NCI-H526 treated with DMSO at 0.1 percent for 48 hours (cell line): ENCODE results near the gene BRPF1.

Experiments
- DNase-seq: peaks from one replicate; lab custom pipeline; 2025; lab: John Stamatoyannopoulos, UW

The BRPF1 gene

DNA sequence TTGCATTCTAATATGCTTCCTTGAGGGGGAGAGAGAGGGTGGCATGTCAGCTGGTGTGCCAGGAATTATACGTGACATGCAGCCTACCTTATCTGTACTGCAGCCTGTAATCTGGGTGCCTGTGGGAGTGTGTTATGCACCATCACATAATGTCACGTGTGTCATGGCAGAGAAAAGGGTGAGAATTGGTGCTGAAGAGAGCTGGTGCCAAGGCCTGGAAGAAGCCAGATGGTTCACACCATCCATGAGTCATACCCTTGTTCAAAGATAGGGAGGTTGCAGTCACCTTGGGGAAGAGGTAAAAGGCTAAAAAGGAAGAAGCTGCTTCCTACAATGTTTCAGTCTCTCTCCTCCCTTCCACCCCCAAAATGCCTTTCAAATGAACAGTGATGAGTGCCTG is 5.3 kb downstream of the BRPF1 start:
- no peak for DNase-seq

DNA sequence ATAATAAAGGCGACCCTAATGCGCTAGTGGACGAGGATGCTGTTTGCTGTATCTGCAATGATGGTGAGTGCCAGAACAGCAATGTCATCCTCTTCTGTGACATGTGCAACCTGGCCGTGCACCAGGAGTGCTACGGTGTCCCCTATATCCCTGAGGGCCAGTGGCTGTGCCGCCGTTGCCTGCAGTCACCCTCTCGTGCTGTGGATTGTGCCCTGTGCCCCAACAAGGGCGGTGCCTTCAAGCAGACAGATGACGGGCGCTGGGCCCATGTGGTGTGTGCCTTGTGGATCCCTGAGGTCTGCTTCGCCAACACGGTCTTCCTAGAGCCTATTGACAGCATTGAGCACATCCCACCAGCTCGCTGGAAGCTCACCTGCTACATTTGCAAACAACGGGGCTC is 7.6 kb downstream of the BRPF1 start:
- no peak for DNase-seq

DNA sequence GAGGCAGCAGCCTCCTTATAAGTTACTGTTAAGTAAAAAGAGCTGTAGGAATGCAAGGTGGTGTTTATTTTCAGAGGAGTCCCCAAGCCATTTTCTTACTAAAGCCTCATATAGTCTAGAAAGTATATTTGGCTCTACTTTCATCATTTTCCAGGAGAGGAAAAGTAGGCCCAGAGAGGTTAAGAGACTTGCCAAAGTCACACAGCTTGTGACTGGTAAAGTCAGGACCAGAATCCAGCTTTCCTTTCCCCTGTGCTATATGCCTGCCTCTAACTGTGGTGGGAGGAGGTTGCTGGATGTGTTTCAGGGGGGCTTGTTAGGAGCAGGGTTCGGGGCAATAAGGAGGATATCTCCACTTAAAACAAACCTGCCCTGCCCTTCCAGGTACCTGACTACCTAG is 11.0 kb downstream of the BRPF1 start:
- DNase-seq: no peak

DNA sequence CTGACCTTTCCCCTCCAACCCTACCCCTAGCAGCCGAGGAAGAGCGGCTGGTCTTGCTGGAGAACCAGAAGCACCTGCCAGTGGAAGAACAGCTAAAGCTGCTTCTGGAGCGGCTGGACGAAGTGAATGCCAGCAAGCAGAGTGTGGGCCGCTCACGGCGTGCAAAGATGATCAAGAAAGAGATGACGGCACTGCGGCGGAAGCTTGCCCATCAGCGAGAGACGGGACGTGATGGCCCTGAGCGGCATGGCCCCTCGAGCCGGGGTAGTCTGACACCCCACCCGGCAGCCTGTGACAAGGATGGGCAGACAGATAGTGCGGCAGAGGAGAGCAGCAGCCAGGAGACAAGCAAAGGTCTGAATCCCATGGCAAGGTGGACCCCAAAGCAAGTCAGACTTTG is 12.0 kb downstream of the BRPF1 start:
- no peak for DNase-seq

DNA sequence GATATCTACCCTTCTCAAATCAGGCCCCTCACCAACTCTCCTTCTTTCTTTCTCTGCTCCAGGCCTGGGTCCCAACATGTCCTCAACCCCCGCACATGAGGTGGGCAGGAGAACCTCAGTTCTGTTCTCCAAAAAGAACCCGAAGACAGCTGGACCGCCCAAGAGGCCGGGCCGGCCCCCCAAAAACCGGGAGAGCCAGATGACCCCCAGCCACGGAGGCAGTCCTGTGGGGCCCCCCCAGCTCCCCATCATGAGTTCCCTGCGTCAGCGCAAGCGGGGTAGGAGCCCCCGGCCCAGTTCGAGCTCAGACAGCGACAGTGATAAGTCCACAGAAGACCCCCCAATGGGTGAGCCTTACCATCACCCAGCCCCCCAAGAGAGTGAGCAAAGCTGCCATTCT is 12.6 kb downstream of the BRPF1 start:
- DNase-seq: no peak

DNA sequence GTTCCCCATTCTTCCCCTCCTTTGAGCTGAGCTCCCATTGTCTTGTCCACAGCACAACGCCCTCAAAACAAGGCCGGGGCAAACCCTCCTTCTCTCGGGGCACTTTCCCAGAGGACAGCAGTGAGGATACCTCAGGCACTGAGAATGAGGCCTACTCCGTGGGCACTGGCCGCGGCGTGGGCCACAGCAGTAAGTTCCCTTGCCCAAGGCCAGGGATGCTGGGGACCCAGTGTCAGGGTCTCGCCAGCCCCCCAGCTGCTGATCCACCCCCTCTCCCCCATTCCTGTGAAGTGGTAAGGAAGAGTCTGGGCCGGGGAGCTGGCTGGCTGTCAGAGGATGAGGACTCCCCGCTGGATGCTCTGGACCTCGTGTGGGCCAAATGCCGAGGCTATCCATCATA is 14.0 kb downstream of the BRPF1 start:
- DNase-seq: no peak

DNA sequence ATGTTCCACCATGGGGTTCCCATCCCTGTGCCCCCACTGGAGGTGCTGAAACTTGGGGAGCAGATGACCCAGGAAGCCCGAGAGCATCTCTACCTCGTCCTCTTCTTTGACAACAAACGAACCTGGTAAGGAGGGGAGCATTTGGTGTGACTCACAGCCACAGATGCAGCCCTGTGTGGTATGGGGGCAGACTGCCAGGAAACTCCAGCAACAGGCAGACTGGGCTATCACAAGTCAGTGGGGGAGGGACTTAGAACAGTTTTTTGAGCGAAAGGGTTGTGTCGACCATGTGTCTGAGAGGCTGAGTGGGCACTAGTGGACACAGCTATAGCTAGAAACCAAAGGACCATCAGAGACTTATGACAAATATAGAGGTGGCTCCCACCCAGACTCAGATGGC is 14.8 kb downstream of the BRPF1 start:
- DNase-seq: no peak

DNA sequence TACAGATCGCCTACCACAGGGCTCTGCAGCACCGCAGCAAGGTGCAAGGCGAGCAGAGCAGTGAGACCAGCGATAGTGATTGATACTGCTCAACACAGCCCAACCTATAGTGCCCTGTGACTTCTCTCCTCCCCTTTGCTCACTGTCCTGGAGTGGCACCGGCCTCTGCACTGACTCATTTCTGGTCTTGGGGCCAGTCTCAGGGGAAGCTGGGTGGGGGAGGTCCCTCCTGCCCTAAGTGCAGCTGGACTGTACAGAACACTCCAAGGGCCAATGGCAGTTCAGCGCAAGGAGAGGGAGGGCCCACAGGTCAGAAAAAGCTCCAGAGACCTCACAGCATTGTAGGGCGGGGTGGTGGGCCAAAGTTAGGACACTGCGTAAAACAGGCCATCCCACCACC is 15.7 kb downstream of the BRPF1 start:
- DNase-seq: no peak

DNA sequence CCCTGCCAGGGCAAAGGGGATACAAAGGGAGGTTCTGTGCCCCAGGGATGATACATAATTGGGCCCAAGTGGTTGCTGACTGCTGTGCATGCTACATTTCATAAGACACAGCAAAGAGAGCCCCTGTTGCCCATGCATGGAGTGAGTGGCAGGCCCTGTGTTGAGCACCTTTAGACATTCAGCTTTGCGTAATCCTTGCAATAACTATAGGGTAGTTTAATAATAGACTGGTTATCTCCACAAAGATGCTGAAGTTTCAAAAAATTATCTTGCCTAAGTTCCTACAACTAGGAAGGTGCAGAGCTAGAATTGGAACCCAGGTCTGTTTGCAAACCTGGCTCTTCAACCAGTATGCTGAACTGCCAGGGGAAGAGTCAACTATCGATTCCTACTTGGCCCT is 16.5 kb downstream of the BRPF1 start:
- no peak for DNase-seq

DNA sequence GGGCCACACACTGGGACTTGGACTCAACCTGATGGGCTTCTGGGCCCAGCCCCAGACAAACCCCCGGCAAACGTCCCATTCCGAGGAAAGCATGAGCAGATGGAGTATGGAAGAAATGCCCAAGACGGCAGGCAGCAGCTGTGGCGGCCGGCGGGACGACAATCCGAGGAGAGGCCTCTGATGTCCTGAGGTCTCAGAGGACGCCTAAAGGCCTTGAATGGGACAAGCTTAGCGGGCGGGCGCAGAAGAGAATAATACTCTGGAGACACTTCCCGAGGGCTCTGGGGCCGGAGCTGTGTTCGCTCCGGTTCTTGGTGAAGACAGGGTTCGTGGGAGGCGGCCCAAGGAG is 17.7 kb downstream of the BRPF1 start:
- DNase-seq: no peak

DNA sequence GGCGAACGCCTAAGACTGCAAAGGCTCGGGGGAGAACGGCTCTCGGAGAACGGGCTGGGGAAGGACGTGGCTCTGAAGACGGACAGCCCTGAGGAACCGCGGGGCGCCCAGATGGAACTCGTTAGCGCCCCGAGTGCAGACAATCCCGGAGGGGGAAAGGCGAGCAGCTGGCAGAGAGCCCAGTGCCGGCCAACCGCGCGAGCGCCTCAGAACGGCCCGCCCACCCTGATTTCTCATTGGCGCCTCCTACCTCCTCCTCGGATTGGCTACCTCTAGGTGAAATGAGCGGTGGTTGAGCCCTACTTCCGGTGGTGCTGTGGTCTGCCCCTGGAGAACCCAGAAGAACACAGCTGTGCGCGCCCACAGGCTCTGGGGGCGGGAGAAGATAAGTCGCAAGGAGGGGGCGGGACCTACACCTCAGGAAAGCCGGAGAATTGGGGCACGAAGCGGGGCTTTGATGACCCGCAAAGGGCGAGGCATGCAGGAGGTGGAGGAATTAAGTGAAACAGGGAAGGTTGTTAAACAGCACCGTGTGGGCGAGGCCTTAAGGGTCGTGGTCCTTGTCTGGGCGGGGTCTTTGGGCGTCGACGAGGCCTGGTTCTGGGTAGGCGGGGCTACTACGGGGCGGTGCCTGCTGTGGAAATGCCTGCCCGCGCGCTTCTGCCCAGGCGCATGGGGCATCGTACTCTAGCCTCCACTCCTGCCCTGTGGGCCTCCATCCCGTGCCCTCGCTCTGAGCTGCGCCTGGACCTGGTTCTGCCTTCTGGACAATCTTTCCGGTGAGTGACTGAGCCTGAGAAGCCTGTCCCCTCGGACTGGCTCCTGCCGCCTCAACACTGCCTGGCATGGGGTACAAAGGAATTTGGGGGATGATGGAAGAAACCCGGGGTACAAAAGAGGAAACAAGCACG is 18.4 kb downstream of the BRPF1 start, which contains the start of gene OGG1:
TSS of gene OGG1 (plus strand) at position 308 of the 911 bp plus-strand sequence. CDS start at position 643, 335 bp downstream.
- DNase-seq: peak; percentile 94

DNA sequence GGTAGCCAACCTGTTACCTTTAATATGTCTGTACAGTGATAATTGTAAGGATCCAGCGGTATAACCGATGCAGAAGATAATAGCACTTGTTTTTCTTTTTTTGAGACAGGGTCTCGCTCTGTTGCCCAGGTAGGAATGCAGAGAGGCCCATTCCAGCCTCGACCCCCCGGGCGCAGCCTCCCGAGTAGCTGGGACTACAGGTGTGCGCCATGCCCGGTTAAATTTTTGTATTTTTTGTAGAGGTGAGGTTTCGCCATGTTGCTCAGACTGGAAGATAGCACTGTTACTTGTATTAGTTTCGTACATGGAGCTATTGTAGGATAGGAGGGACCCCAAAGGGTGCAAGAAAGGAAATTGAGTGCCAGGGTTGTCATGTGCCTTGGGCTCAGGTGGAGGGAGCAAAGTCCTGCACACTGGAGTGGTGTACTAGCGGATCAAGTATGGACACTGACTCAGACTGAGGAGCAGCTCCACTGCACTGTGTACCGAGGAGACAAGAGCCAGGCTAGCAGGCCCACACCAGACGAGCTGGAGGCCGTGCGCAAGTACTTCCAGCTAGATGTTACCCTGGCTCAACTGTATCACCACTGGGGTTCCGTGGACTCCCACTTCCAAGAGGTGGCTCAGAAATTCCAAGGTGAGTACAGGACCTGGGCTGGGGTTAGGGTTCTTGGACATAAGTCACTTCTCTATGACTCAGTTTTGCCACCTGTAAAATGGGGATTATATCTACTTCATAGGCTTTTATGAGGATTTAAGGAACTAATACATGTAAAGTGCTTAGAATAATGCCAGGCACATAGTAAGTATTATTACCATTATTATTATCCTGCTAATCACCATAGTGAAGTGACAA is 19.2 kb downstream of the BRPF1 start:
- DNase-seq: no peak

DNA sequence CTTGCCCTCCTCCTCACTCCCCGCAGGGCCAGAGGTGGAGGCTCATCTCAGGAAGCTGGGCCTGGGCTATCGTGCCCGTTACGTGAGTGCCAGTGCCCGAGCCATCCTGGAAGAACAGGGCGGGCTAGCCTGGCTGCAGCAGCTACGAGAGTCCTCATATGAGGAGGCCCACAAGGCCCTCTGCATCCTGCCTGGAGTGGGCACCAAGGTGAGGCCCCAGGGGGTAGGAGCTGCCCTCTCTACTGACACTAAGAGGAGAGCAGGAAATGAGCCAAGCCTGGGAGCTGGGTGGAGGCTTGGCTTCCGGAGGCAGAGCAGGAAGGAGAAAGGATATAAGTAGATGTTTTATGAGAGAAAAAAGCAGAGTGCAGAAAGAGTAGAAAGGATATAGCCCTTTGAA is 23.1 kb downstream of the BRPF1 start:
- no peak for DNase-seq

DNA sequence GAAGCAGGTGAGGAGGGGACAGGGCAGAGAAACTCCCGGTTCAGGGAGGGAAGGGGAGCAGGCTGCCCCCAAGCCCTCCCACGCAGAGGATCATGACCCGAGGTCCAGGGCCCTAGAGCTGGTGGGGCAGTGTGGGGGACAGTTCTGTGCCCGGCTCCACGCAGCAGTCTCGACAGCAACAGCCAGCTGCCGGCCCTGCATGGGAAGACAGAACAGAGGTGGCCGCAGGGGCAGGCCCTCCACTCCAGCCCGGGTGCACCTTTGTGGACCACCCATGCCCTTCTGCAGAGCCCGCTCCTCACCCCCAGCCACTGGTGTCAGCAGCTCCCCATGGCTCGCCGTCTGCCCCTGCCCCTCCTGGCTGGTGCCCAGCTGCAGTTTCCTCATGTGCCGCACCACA is 25.9 kb downstream of the BRPF1 start:
- DNase-seq: no peak

DNA sequence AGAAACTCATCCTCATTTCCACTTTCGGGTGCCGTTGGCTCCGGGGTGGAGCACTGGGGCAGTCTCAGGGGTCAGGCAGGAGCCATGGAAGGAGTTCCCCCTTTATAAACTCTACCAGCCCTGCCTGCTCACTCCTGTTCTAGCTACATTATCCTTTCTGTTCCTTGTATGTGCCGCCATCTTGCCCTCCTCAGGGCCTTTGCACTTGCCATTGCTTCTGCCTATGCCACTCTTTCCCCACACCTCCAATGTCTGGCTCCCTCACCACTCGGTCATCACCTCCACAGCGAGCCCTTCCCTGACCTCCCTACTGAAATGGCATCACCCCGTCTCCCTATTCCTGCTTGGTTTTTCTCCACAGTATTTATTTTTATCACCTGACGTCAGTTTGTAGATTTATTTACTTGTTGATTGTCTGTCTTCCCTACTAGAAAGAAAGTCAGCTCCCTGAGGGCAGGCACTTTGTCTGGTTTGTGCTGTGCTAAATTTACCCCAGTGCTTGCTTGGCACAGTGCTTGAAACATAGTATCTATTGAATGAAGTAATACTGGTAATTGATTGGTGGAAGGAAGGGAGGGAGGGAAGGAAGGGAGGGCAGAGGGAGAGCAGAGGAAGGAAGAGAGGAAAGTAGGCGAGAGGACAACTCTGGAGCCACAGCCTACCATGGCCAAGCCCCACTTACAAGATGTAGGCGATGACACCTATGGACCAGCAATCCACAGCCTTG is 29.4 kb downstream of the BRPF1 start:
- no peak for DNase-seq

DNA sequence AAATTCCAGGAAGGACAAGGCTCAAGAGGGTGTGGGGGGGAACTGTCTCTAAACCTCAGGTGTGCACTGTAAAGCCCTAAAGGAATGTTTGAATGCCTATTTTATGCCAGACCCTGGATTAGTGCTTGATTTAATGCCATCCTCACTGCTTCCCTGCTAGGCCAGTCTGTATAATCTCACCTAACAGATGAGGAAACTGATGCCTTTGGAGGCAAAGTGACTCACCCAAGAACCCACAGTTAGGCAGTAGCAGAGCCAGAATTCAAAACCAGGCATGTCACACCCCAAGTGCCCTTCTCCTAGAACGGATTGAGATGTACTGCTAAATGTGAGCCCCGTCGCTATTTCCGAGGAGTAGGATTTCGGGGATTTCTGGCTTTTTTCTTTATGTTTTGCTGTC is 30.4 kb downstream of the BRPF1 start:
- no peak for DNase-seq

DNA sequence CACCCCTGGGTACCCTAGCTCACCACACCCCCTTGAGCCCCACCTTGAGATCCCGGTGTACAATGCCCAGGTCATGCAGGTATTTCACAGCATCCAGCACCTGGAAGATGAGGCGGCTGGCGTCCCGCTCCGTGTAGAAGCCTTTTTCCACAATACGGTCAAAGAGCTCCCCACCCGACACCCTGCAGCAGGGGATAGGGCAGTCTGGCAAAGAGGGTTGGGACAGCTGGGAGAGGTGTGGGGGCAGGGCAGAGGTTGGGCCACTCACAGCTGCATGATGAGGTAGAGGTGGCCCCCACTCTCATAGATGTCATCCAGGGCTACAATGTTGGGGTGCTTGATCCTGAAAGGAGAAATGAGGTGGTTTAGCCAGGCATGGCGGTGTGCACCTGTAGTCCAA is 31.3 kb downstream of the BRPF1 start:
- no peak for DNase-seq

DNA sequence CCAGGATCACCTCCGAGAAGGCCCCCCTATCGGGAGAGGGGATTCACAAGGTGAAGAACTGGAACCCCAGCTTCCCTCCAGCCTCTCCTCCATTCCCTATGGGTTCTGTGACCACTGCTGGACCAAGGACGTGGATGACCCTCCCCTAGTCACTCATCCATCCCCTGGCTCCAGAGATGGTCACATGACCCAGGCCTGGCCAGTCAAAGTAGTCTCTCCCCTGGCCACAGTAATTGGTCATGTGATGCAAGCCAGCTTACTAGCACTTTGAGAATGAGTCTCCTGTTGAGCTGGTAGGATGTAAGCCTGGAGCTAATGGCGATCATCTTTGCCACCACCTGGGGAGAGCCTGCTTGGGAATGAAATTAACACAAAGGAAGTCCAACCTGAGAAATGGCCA is 34.3 kb downstream of the BRPF1 start:
- no peak for DNase-seq

DNA sequence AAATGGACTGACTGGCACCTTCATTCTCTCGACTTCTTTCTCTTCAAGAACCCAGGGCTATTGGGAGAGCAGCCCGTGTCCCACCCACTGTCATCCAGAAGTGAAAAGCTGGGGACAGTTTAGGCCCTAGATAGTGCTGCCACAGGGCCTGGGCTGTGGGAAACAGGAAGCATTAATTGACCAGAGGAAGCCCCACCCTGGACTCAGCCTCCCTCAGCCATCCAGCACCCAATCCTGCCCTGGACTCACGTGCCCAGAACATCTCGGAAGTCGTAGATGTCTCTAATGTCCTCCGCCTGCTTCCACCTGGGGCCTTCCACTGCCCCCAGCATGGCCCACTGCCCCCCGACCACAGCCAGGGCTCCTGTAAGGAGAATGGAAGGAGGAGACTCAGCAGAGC is 35.9 kb downstream of the BRPF1 start:
- no peak for DNase-seq

DNA sequence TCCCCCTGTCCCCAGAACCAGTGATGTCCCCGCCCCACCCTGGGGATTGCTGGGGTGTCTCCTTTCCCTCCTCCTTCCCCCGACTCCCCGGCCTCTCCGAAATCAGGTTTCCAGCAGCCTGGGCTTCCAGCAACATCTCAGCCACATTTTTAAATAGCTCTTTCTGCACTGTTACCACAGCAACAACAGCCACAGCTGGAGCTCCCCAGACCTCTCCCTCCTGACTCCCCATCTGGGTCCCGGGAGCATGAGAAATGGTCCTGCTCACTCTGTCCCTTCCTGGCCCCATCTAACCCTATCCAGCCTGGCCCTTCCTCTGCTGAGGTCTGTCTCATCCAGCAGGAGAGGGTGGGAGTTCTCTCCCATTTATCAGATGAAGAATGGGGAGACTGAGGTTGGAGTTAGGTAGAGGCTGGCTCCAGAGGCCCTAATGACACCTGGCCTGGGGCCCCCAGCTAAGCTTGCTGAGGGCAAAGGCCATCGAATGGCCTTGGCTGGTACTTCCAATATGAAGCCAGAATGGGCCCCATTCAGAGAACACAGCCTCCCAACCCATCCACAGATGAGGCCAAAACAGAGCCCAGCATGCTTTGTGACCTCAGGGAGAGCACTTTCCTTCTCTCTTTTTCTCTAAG is 36.7 kb downstream of the BRPF1 start:
- no peak for DNase-seq

DNA sequence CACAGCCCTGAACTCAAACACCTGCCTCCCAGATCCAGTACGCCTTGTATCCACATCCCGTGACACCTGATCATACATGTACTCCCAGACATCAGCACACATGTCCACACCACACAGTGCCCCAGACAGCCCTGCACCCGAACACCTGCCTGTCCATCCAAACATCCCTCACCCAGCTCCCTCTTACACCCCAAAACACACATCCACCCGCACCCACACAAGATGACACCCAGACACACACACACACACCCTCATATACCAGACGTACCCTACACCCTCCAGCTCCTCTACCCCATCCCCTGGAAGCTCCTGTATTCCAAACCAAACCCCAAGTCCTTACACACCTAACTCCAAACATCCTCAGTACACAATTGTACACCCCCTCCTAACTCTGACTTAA is 37.5 kb downstream of the BRPF1 start:
- DNase-seq: no peak
